ENCODE measurements around the gene MAGEB1. TPM values are rescaled to one million over a fixed set of nuclear protein-coding genes. Genes with fewer than 3 reads are reported as not detected.

MAGEB1 gene
- total RNA-seq, 1 experiment from 2014 or later: 0.17 TPM

GRCh38 chrX:30215357-30215843, 31.5 kb upstream of the MAGEB1 start, which contains the start of gene MAGEB2:
Gene MAGEB2 (plus strand): TSS chrX:30215563. CDS start chrX:30218581, 3,018 bp downstream.
- Mint-ChIP-seq H3K36me3 (ENCODE audit: insufficient read depth in 1 of 3, low read depth in 3 of 3) (peaks cover 8 to 22% (median 18%) of the 10 kb centered on the region in 3 experiments), H3K4me1 (peaks cover 19 to 24% of the 10 kb centered on the region in 2 experiments), H3K27ac (no peak within 1 kb of the TSS), H3K9me3 (peaks cover 22 to 75% of the 10 kb centered on the region in 2 experiments; a peak in 4 of 5 replicates), H3K4me3 (no peak within 1 kb of the TSS), H3K27me3 (ENCODE audit: low read depth) (peaks cover 6% of the 10 kb centered on the region; the same call in 1 of the 2 replicates)
- Histone ChIP-seq H3K4me1 (ENCODE audit: insufficient read depth, low read length) (peaks cover 4% of the 10 kb centered on the region), H3T11ph (ENCODE audit: low read length) (no peak within 1 kb of the TSS), H3K9ac (ENCODE audit: extremely low read depth, insufficient read length, low read length) (no peak within 1 kb of the TSS), H2BK20ac (ENCODE audit: low read depth, low read length, poor library complexity, severe bottlenecking) (no peak within 1 kb of the TSS), H3K56ac (ENCODE audit: insufficient read length, low read depth, low read length) (no peak within 1 kb of the TSS), H3K27me3 (ENCODE audit: insufficient read depth, low read length) (no peaks in the 10 kb centered on the region), H2BK5ac (ENCODE audit: insufficient read length, low read length) (no peak within 1 kb of the TSS), H2BK15ac (ENCODE audit: low read depth, low read length) (no peak within 1 kb of the TSS), H3K23ac (ENCODE audit: insufficient read length, low read depth, low read length) (no peak within 1 kb of the TSS), H2BK120ac (ENCODE audit: low read depth, low read length, poor library complexity, severe bottlenecking) (no peak within 1 kb of the TSS), H3K27ac (ENCODE audit: insufficient read length, low read depth, low read length) (no peak within 1 kb of the TSS), H4K5ac (ENCODE audit: insufficient read length, low read depth, low read length) (no peak within 1 kb of the TSS), H3K79me1 (ENCODE audit: insufficient read depth, low read depth, low read length, poor library complexity, severe bottlenecking) (no peaks in the 10 kb centered on the region), H3K79me2 (ENCODE audit: insufficient read depth, low read length) (no peaks in the 10 kb centered on the region), H2BK12ac (ENCODE audit: insufficient read length, low read depth, low read length) (no peak within 1 kb of the TSS), H3K14ac (ENCODE audit: insufficient read depth, low read length) (no peak within 1 kb of the TSS), H3K4me2 (ENCODE audit: insufficient read depth, insufficient read length, low read length) (no peak within 1 kb of the TSS), H3K23me2 (ENCODE audit: insufficient read length, low read depth, low read length, poor library complexity, severe bottlenecking) (no peaks in the 10 kb centered on the region), H3K18ac (ENCODE audit: insufficient read length, low read depth, low read length) (no peak within 1 kb of the TSS), H4K91ac (ENCODE audit: insufficient read length, low read depth, low read length) (no peak within 1 kb of the TSS), H4K20me1 (ENCODE audit: control insufficient read depth, insufficient read depth, insufficient read length) (no peaks in the 10 kb centered on the region), H4K8ac (replicated peaks; ENCODE audit: insufficient read length, low read depth, low read length) (no peak within 1 kb of the TSS), H2AK5ac (ENCODE audit: insufficient read length, low read length) (no peak within 1 kb of the TSS), H3K9me3 (ENCODE audit: control insufficient read depth, low read depth, low read length) (no peaks in the 10 kb centered on the region), H2AFZ (ENCODE audit: low read length) (no peak within 1 kb of the TSS), H3K4ac (ENCODE audit: low read depth, low read length) (no peak within 1 kb of the TSS)
- DNase-seq: no peak
- peak; percentile 55 for TF ChIP-seq CTCF (conservative IDR thresholded peaks at IDR 0.05)
- no CpG with 5 or more reads among the region's 29 CpGs for WGBS (ENCODE audit: extremely low coverage, insufficient read length, low lambda C conversion rate)

All from H9 (cell line).